Vagina (tissue), 2 donors: ENCODE data around the gene GFOD1.

Experiments
- POLR2A ChIP-seq, 2 donors: fragments of 450-650 bp; IDR thresholded peaks; one replicate each; pipeline ENCODE4 v1.6.1; 2017; ENCODE audit warnings: antibody characterized with exemption in 2 of 2, mild to moderate bottlenecking in 2 of 2, moderate library complexity in 2 of 2
- POLR2AphosphoS5 ChIP-seq, 2 donors: sonication (generic); formaldehyde crosslinking; IDR thresholded peaks; one replicate each; pipeline ENCODE4 v1.9.0; 2017; ENCODE audit warnings: antibody characterized with exemption in 2 of 2, mild to moderate bottlenecking in 2 of 2, low read depth in 1 of 2; ENCODE audit not compliant: insufficient read depth in 1 of 2
- TF ChIP-seq, protein P1 (sequence below), 3 experiments: fragments of 450-650 bp in 2 of 3; fragments of 200-600 bp in 1 of 3; sonication (generic) in 1 of 3; IDR thresholded peaks; one replicate each; pipeline ENCODE4 v1.5.1; 2017 to 2019; ENCODE audit warnings: antibody characterized with exemption in 3 of 3, mild to moderate bottlenecking in 2 of 3, moderate library complexity in 2 of 3

DNA sequence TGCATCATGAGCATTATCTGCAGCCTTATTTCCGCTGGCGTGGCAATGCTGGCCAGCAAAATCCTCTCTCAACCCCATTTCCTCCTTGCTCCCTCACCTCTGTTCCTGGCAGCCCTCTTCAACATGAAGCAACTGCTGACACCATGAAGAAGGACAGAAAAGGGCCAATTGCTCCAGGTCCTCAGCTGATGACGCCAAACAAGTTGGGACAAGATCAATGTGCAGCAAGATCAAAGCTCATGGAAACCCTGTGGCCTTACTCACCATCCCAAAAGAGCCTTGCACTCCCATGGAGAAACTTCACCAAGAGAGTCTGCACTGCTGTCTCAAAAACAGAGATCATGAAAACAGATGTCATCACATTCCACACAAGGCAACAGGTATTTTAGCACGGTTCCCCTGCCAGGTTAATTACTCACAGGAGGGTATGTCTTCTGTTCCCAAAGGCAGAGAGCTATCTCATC lies 7.4 kb downstream of the GFOD1 start:
- TF ChIP-seq, protein P1, sequence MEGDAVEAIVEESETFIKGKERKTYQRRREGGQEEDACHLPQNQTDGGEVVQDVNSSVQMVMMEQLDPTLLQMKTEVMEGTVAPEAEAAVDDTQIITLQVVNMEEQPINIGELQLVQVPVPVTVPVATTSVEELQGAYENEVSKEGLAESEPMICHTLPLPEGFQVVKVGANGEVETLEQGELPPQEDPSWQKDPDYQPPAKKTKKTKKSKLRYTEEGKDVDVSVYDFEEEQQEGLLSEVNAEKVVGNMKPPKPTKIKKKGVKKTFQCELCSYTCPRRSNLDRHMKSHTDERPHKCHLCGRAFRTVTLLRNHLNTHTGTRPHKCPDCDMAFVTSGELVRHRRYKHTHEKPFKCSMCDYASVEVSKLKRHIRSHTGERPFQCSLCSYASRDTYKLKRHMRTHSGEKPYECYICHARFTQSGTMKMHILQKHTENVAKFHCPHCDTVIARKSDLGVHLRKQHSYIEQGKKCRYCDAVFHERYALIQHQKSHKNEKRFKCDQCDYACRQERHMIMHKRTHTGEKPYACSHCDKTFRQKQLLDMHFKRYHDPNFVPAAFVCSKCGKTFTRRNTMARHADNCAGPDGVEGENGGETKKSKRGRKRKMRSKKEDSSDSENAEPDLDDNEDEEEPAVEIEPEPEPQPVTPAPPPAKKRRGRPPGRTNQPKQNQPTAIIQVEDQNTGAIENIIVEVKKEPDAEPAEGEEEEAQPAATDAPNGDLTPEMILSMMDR (IDR thresholded peaks at IDR 0.05): no peak
- TF ChIP-seq POLR2AphosphoS5 (IDR thresholded peaks at IDR 0.05; ENCODE audit: insufficient read depth in 1 of 2, low read depth in 1 of 2): no peak
- no peak for TF ChIP-seq POLR2A (IDR thresholded peaks at IDR 0.05)
